NCI-H446 treated with DMSO at 0.1 percent for 48 hours (cell line): ENCODE data around the gene ACKR3.

Experiments
- DNase-seq: peaks from one replicate; lab custom pipeline; 2025; lab: John Stamatoyannopoulos, UW

The ACKR3 gene

DNA sequence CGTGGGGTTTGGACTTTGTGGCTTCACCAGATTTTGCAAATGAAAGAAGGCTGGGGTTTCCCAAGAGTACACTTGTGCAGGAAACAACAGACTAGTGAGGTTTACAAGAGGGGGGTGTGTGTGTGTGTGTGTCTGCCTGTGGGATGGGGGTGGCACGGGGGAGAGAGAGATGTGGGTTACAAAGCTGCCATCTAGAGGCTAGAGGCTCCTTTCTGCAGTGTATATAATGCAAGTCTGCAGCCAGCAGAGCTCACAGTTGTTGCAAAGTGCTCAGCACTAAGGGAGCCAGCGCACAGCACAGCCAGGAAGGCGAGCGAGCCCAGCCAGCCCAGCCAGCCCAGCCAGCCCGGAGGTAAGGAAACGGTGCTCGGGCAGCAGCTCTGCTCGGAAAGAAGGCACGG is at the start of gene ACKR3:
TSS of gene ACKR3 (plus strand) at position 253 of the 401 bp plus-strand sequence. CDS start 10,641 bp downstream, outside the sequence.
- DNase-seq = peak; percentile 55

DNA sequence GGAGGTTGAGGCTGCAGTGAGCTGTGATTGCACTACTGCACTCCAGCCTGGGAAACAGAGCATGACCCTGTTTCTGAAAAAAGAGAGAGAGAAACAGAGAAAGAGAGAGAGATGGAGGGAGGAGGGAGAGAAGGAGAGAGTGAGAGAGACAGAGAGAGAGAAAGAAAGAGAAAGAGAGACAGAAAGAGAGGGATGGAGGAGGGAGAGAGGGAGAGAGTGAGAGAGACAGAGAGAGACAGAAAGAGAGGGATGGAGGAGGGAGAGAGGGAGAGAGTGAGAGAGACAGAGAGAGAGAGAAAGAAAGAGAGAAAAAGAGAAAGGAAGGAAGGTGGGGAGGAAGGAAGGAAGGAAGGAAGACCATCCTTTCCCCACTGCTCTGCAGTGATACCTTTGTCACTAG is 48.1 kb upstream of the ACKR3 start:
- no peak for DNase-seq

DNA sequence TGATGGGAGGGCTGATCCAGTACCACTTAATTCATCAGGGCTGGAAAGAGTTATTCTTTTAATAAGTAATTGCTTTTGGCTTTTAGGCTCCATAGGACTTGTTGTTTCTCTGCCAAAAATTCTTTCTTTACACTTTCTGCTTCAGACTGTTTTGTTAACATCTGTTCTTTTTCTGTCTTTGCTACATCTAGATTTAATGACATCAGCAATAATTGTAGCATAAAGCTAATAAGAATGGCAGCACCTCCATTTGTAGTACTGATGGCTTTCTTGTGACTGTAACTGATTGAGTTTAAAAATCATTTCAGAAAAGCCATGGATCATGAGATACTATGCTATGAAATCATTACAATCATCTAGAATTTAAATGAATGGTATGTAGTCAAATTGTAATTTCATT is 46.4 kb upstream of the ACKR3 start:
- DNase-seq = peak; percentile 42

DNA sequence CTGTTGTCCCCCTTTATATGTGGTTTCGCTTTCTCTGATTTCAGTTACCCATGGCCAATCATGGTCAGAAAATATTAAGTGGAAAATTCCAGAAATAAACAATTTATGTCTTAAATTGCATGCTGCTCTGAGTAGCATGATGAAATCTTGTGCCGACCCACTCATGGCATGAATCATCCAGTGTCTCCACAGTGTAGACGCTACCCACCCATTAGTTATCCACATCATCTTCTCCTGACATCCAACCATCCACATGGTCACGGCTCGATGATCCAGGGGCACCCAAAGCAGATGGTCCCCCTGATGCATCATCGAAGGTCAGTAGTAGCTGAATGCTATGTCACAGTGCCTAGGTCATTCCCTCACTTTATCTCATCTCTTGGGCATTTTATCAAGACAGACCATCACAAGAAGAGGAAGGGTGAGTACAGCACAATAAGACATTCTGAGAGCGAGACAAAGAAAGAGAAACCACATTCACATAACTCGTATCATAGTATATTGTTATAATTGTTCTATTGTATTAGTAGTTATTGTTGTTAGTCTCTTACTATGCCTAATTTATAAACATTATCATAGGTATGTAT is 44.1 kb upstream of the ACKR3 start:
- no peak for DNase-seq

DNA sequence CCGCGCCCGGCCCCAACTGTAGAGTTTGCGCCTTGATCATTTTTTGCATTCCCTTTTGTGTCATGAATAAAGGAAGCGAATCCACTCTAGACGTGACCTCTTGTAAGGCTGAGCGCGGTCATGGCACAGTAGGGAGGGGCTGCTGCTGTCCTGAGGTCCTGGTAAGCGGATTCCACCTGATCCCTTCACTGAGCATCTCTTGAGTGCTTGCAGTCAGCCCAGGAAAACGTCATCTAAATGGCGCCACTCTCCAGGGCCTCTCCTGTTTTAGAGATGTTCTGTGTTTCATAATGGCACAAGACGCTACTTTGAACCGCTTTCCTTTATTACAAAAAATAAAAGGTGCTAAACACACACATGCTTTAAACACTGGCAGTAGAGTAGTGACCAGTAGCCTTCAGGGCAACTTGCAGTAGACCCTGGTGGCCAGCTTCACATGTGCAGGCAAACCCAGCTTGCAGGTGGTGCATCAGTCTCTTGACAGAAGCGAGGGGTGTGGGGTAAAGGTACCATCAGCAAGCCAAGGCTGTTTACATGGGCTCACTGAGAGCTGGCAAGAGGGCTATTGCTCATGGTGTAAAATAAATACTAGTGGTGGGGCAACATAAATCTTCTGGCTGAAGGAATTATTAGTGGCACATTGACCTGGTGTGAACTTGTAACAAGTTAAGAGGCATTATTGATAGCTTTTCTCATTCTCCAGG is 43.0 kb upstream of the ACKR3 start:
- DNase-seq = no peak

DNA sequence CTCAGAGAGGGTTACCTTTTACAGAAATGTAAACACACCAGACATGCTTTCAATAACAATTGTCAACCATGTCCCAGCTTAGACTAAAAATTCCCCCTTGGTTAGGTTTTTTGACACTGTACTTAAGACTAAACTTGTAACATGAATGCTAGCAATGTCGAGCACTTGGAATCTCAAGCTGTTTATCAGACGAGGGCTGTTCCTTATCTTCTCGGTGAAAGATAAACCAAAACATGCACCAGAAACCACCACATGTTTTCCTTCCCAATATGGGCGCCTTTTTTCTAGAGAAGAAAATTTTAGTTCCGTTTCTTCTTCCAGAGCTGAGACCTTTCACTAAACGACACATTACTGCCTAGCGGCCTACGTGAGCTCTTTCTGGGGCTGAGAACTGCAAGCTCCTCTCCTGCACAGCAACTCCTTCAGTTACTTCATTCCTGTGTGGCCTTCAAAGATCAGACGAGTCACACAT is 42.4 kb upstream of the ACKR3 start:
- DNase-seq = no peak

DNA sequence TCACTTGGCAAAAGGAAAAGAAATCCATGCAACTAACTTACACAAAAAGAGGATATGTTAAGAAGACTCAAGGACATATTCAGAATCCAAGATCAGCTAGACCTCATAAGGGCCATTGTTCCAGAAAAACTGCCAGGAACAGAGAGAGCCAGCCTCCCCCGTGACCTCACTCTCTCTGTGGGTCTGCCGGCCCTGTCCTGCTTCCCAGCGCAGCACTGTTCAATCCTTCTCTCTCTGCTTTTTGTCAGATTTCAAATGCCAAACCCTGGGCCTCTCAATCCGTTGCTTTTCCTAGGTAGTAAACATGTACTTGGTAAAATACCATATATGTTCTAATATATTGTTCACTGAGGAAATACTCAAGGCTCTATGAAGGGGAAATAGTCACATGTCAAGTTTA is 40.0 kb upstream of the ACKR3 start:
- no peak for DNase-seq

DNA sequence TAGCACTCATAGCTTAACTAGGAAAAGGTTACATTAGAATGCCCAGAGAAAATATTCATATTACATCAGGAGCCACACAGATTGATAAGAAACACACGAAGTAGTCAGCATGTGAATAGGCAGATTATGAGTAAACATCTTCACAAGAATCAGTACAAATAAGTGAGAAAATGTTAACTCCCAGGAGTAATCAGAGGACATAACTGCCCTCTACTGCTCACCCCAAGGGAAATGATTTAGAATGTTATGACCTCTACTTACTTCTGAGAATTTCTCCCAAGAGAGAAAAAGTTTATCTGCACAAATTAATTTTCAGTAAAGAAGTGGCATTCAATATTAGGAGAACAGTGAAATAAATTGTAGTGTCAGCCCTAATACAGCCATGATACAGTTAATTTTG is 39.1 kb upstream of the ACKR3 start:
- DNase-seq = no peak

DNA sequence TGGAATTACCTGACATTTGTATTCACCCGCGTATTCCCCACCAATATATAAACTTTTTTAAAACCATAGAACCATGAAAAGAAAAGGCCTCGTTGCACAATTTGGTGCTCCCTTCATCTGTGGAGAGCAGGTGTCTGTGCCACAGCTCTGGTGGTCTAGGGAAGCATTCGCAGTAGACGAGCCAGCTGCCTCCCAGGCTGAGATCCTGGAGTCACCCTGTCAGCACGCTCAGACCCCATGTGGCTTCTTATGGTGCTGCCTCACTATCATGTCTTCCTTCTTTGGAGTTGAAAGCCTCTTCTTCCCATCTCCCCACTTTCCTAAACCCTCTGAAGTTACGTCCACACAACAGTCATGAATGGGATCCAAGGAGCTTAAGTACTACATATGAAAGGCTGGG is 38.4 kb upstream of the ACKR3 start:
- no peak for DNase-seq

DNA sequence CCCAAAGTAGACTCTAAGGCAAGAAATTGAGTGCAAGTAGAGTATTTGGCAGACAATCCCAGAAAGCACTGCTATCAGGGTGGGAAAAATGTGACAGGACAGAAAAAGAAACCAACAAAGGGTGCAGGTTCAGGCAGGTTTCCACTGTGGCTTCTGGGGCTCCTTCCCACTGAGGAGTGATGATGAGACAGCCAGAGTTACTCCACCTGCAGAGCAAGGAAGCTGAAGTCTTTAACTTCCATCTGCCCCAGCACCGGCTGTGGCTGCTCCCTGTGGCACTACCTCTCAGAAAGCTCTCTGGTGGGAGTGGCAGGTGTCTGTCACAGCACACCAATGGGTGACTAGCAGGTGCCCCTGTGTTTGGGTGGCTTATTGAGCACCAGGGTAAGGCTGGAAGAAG is 37.6 kb upstream of the ACKR3 start:
- no peak for DNase-seq

DNA sequence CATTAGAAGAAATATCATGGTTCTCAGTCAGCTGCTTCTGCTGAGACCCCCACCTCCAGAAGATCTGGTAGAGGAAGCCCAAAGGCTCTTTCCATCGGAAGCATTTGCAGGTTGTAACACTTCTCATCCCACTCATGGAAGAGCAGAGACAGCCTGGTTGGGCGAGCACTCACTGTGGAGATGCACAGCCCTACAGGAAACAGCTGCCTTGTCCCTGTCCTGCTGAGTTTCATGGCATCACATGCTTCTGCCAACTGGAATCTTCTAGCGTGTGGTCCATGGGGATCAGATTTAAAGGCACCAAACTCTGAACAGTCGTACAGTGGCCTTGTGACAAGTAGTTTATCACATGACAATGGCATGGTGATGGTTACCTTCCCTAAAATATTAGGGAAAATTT is 36.3 kb upstream of the ACKR3 start:
- no peak for DNase-seq

DNA sequence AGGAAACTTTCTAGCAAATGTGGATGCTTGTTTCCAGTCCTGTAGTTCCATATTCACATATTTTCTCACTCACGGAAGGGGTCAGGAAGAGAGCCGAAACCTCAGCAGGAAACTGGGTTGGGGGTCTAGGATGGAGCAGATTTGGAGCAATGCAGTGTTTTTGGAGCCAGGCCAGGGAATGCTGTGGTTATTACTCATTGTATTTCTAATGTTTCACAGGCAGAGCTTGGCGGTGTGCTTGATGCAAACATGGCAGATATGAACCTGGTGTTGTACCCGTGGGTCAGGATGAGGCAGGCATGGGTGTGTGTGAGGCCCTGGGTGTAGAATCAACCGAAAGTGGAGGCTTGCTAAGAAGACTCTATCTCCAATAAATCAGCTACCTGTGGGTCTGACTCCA is 34.6 kb upstream of the ACKR3 start:
- no peak for DNase-seq

DNA sequence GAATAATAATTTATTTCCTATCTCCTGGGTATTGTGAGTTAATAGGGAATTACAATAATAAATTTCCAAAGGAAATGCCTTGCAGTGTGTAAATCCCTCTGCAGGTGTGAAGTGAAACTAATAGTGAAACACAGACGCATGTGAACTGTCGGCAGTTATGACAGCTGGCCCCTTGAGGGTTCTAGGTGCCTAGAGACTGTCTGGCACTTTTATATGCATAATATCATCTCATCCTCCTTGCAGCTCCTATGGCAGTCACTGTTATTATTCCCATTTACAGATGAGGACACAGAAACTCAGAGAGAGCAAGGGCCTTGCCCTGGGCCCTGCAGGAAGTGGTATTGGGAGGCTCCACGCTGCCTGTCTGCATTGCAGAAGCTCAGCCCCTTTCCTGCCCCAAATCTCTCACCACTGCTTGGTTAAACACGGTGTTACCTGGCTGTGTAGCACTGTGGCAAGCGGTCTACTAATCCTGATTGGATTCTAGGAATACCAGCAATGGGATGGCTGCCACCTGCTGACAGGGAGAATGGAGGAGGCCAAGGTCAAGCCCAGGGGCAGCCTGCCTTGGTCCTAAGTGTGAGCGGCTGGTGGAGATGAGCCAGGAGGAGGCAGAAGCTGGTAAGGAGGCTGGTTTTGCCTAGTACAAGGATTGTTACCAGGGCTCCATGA is 32.8 kb upstream of the ACKR3 start:
- DNase-seq = no peak

DNA sequence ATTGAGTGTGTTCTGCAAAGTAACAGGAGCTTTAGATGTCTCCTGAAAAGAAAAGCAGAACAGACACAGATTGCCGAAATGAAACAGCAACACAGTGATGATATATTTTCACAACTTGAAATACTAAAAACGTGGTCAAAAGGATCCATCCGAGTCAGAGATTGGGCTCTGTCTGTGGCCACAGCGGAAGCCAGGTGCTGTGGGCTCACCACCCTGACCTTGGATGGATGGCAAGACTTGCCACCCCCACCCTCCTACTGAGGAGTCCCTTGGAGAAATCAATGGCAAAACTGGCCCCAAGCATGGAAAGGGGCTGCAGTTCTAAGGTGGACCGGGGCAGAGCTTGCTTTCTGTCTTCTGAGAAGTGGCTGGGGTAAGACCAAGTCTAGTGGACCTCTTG is 31.4 kb upstream of the ACKR3 start:
- no peak for DNase-seq

DNA sequence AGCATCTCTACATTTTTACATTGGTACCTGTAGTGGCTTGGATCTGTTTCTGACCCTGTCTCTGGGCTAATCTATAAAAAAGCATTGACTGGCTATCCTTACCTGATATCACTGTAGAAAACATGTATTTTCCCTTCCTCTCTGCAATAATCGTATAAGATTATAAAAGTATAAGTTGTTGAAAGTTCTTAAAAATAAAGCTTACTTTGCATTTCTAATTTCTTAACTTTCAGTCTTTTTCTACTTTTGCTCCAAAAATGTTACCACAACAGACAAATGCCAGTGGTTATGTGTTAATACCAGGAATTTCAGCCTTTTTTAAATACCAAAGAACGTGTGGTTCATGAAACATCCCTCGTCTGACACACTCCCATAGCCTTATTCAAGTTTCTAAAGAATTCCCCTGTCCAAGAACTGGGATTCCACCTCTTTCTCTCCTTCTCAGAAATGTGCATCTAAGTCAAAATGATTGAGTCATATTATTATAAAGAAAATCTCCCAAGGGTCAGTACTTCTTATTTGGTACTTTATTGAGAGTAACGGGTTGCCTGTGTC is 28.5 kb upstream of the ACKR3 start:
- DNase-seq = no peak

DNA sequence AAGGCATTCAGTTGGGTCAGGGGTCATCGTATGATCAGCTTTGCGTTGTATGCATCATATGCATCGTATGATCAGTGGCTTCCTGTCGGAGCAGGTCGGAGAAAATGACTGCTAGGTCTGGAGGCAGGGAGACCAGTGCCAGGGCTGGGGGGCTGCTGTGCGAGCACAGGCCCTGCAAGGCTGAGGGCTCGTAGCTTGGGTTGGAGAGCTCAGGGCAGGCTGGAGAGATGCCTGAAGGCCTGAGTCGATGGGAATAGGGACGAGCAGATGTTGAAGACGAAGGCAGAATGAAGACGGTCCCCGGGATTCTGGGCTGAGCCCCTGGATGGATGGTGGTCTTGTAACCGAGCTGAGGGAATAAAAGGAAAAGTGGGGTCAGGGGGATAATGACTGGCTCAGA is 25.3 kb upstream of the ACKR3 start:
- DNase-seq = no peak

DNA sequence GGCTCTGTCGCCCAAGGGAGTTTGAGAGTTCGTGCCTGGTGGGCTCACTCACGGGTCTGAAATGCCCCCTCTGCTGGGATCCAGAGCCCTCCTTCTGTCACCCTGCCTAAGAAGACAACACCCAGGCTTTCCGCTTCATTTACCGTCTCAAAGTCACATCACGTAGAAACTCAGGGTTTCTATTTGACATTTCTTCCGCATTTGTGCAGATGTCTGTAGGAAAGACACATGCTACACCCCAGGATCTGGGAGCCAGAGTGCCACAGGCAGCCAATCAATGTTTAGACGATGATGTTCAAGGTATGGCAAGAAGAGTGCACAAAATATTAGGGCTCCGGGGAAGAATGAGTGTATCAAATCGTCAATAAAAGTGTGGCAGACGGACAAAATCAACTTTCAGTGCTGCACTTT is 24.4 kb upstream of the ACKR3 start:
- no peak for DNase-seq

DNA sequence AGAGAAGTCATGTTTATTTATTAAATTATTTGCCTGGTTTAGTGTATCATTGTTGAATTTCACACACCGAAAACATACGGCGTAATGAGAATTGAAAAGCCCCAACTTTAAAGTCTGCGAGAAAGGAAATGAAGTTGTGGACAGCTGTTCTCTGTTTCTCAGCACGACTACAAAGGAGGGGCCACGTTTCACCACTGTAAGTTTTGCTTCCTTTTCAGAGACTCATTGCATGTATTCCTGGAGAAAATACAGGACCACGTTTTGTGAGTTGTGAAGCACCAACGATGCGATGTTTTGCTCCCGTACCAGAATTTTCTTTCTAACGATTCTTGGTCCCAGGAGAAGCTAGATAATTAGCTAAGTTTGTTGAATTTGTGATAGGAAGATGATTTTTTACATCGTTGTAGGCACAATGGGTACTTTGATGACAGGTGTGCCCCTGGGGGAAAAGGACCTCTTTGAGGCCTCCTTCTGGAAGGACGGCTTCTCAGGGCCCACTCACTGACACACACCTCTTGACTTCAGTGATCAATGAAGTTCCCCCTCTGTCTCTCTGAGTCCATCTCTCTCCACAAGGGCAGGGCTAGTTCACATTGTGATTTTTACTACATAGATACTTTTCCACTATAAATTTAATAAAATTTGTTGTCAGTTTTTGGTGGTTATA is 23.7 kb upstream of the ACKR3 start:
- DNase-seq = no peak

DNA sequence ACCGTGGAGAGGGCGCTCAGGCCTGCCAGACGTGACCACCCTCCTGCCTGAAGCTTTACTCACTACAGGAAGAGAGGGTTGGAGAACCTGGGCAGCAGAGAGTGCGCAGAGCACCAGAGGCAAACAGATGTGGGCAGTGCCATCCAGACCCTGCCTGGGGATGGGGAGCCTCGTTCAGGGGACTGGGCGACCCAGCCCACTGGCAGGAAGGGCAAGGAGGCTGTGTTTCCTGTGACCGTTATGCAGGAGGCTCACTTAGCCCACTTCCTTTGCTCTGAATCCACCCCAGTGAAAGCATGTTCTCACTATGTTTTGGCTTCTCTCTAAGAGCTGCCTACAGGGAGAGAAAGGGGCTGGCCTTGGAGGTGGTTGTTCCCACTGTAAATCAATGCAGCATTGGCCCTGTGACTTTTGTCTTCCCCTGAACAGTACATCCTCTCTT is 23.0 kb upstream of the ACKR3 start:
- DNase-seq = no peak

DNA sequence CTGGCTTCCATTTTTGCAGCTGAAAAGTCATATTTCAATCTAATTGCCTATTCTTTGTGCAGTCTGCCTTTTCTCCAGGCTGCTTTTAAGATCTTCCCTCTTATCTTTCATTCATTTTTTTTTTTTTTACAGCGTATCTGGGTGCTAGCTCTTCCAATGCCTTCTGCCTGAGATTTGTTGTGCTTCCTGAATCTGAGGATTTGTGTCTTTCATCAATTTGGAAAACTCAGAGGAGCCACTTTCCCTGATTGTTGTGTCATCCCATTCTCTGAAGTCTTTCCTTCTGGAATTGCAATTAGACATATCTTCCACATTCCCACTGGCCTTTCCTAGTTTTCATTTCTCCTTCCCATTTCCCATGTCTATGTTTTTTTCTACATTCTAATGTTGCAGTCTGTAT is 21.9 kb upstream of the ACKR3 start:
- no peak for DNase-seq

DNA sequence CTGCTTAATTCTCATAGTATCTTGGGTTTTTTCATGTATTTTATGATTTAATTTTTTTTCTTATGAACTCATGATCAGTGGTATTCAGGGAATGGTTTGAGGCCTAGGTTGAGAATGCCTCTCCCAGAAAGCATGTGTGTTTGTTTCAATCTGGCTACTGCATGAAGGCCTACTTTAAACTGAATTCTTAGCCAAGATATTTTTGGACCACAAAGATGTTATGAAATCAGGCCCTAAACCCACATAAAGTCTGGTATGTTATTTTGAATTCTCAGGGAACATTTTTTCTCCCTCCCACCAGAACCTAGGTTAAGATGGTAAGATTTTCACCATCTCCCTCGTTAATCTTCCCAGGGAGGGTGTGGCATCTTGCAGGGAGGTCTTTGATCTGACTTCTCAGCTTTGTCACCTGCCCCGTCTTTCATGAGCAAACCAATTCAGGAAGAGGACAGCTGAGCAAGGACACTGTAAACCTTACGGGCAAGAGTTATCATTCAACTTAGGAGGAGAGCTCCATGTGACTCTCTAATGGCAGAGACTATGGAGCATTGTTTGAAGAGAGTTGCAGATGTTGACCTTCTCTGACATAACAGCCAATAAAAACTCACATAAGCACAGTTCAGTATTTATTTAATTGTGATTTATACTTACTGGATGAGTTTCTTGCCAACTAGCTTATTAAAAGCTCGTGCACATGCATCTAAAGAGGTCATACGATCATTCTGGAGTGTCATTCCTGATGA is 21.3 kb upstream of the ACKR3 start:
- no peak for DNase-seq

DNA sequence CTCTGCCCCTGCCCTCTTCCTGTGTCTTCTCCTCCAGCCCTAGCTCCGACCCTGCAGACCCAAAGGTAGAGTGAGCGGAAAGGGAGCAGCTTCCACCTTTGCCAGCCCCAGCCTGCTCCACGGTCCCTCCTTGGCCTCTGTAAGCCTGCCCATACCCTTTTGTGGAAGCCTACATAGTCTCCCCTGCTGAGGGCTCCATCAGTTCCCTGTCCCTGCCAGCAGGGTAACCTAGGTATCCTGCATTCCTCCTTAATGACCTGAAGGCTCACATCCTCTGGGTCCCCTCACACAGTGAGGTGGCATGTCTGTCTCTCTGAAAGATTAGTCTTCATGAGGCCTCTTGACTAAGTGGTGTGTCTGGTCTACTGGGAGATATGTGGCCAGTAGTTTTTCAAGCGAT is 20.5 kb upstream of the ACKR3 start:
- DNase-seq = no peak
